Vagina (tissue), 2 donors: ENCODE measurements around the gene DPYSL5. TPM values are rescaled to one million over a fixed set of nuclear protein-coding genes. Genes with fewer than 3 reads are reported as not detected.

Source experiments
- DNase-seq, 2 donors: peaks; one replicate each; pipeline ENCODE4 v3.0.0-alpha.2; 2017; ENCODE audit errors: extremely low spot score in 2 of 2
- H3K27ac ChIP-seq: fragments of 200-600 bp; sonication (generic); one replicate; pipeline ENCODE4 v1.5.1; 2019
- H3K27me3 ChIP-seq: fragments of 200-600 bp; sonication (generic); one replicate; pipeline ENCODE4 v1.5.1; 2019
- H3K36me3 ChIP-seq, 2 donors: fragments of 200-600 bp; sonication (generic); one replicate each; pipeline ENCODE4 v1.5.1; 2017 to 2019
- H3K4me1 ChIP-seq: fragments of 200-600 bp; sonication (generic); one replicate; pipeline ENCODE4 v1.5.1; 2019
- H3K4me3 ChIP-seq, 2 donors: fragments of 200-600 bp; sonication (generic); 1 replicate in 1 of 2; 2 replicates in 1 of 2; pipeline ENCODE4 v1.5.1; 2016 to 2019
- H3K9me3 ChIP-seq: fragments of 200-600 bp; sonication (generic); one replicate; pipeline ENCODE4 v1.5.1; 2019
- POLR2A ChIP-seq, 2 donors: fragments of 450-650 bp; IDR thresholded peaks; one replicate each; pipeline ENCODE4 v1.6.1; 2017; ENCODE audit warnings: antibody characterized with exemption in 2 of 2, mild to moderate bottlenecking in 2 of 2, moderate library complexity in 2 of 2
- POLR2AphosphoS5 ChIP-seq, 2 donors: sonication (generic); formaldehyde crosslinking; IDR thresholded peaks; one replicate each; pipeline ENCODE4 v1.9.0; 2017; ENCODE audit warnings: antibody characterized with exemption in 2 of 2, mild to moderate bottlenecking in 2 of 2, low read depth in 1 of 2; ENCODE audit not compliant: insufficient read depth in 1 of 2
- intact Hi-C: fragments of 100-400 bp; cut with DNase I; formaldehyde crosslinking; loops from one replicate; pipeline ENCODE4 v1.15.1; 2023
- total RNA-seq: library from RNA; depleted of rRNA; stranded (reverse); fragments of >200 nt; gene quantifications from one replicate; pipeline ENCODE4 v1.2.3, GENCODE V29; 2016
- TF ChIP-seq, protein P1 (sequence below), 3 experiments: fragments of 450-650 bp in 2 of 3; fragments of 200-600 bp in 1 of 3; sonication (generic) in 1 of 3; IDR thresholded peaks; one replicate each; pipeline ENCODE4 v1.5.1; 2017 to 2019; ENCODE audit warnings: antibody characterized with exemption in 3 of 3, mild to moderate bottlenecking in 2 of 3, moderate library complexity in 2 of 3

The DPYSL5 gene
- total RNA-seq, 1 donor from 2014 or later = 0.74 TPM

DNA sequence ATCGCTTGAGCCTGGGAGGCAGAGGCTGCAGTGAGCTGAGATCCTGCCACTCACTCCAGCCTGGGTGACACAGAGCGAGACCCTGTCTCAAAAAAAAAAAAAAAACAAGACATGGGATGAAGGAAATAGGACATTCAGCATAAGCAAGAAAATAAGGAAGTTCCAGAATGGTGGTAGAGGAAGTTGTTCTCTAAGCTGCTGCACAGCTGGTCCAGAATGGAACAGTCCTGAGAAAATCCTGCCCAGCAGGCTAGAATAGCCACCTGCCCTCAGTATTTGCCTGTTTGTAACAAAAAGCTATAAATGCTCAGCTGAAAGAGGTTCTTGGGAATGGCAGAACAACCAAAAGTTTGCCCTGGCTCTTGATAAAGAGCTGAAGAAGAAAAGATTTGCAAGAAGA, 111.4 kb downstream of the DPYSL5 start:
- Histone ChIP-seq H3K27ac (no peak overlapping the region), H3K27me3 (no peaks in the 10 kb centered on the region), H3K9me3 (no peaks in the 10 kb centered on the region), H3K36me3 (no peaks in the 10 kb centered on the region), H3K4me3 (no peak overlapping the region), H3K4me1 (no peaks in the 10 kb centered on the region)
- no peak for DNase-seq
- TF ChIP-seq POLR2A (IDR thresholded peaks at IDR 0.05) = no peak
- no peak for TF ChIP-seq POLR2AphosphoS5 (IDR thresholded peaks at IDR 0.05; ENCODE audit: insufficient read depth in 1 of 2, low read depth in 1 of 2)
- TF ChIP-seq, protein P1, sequence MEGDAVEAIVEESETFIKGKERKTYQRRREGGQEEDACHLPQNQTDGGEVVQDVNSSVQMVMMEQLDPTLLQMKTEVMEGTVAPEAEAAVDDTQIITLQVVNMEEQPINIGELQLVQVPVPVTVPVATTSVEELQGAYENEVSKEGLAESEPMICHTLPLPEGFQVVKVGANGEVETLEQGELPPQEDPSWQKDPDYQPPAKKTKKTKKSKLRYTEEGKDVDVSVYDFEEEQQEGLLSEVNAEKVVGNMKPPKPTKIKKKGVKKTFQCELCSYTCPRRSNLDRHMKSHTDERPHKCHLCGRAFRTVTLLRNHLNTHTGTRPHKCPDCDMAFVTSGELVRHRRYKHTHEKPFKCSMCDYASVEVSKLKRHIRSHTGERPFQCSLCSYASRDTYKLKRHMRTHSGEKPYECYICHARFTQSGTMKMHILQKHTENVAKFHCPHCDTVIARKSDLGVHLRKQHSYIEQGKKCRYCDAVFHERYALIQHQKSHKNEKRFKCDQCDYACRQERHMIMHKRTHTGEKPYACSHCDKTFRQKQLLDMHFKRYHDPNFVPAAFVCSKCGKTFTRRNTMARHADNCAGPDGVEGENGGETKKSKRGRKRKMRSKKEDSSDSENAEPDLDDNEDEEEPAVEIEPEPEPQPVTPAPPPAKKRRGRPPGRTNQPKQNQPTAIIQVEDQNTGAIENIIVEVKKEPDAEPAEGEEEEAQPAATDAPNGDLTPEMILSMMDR (IDR thresholded peaks at IDR 0.05) = no peak
- intact Hi-C loops = no loop called here

DNA sequence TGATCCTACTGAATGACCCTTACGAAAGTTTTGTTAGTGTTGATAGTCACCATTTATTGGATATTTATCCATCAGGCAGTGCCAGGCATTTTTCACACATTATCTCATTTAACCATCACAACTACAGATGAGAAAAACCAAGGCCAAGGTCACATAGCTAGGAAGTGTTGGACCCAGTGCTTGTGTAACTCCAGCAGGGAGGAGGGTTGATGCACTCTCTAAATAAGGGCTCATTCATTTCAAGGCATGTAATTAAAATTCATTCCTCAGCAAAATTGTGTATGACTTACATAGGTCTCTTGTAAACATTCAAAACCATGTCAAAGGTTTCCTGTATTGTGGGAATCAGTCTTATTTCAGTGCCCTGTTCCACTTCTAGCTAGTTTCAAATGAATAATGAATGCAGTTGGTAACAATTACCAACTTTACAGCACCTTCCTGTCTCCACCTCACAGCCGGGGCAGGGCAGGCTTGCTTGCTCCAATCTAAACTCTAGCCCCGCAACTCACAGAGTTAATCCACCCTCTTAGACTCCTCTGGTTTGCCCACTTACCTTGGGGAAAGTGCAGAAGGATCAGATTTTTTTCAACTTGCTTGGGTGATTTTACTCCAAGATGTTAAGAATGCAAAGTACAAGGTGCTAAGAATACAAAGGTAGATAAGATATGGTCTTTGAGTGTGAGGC, 116.7 kb downstream of the DPYSL5 start:
- Histone ChIP-seq H3K27ac (no peak overlapping the region), H3K4me1 (no peaks in the 10 kb centered on the region), H3K9me3 (no peaks in the 10 kb centered on the region), H3K27me3 (no peaks in the 10 kb centered on the region), H3K36me3 (no peaks in the 10 kb centered on the region), H3K4me3 (no peak overlapping the region)
- intact Hi-C loops = loop anchor here (2.0 to 5.0 kb wide), 2 partner anchors 54 to 123 kb away; partner anchors contain the start of gene KHK
- DNase-seq = no peak
- TF ChIP-seq, protein P1 (IDR thresholded peaks at IDR 0.05) = no peak
- TF ChIP-seq POLR2A (IDR thresholded peaks at IDR 0.05) = no peak
- TF ChIP-seq POLR2AphosphoS5 (IDR thresholded peaks at IDR 0.05; ENCODE audit: insufficient read depth in 1 of 2, low read depth in 1 of 2) = no peak

DNA sequence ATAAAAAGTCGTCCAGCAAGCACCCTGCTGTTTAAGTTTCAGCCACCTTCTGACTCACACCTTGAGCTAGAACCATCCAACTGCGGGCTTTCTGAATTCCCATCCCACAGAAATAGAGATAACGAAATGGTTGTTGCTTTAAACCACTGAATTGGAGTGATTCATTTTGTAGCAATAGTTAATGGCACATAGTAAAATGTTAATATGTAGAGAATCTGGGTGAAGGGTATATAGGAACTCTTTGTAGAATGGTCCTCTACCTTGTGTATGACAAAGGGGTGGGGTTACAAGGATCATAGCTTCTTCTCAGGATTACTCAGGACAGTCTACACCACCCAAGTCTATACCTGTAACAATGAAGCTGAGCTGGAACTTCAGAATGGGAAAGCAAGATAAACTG, 120.1 kb downstream of the DPYSL5 start:
- peaks cover 22% of the 10 kb centered on the region for H3K4me1 ChIP-seq
- no peak overlapping the region for H3K4me3 ChIP-seq
- H3K9me3 ChIP-seq = no peaks in the 10 kb centered on the region
- no peak for TF ChIP-seq POLR2A (IDR thresholded peaks at IDR 0.05)
- TF ChIP-seq POLR2AphosphoS5 (IDR thresholded peaks at IDR 0.05; ENCODE audit: insufficient read depth in 1 of 2, low read depth in 1 of 2) = no peak
- TF ChIP-seq, protein P1 (IDR thresholded peaks at IDR 0.05) = no peak
- no peaks in the 10 kb centered on the region for H3K36me3 ChIP-seq
- no peak overlapping the region for H3K27ac ChIP-seq
- H3K27me3 ChIP-seq = no peaks in the 10 kb centered on the region
- intact Hi-C loops = no loop called here
- no peak for DNase-seq

DNA sequence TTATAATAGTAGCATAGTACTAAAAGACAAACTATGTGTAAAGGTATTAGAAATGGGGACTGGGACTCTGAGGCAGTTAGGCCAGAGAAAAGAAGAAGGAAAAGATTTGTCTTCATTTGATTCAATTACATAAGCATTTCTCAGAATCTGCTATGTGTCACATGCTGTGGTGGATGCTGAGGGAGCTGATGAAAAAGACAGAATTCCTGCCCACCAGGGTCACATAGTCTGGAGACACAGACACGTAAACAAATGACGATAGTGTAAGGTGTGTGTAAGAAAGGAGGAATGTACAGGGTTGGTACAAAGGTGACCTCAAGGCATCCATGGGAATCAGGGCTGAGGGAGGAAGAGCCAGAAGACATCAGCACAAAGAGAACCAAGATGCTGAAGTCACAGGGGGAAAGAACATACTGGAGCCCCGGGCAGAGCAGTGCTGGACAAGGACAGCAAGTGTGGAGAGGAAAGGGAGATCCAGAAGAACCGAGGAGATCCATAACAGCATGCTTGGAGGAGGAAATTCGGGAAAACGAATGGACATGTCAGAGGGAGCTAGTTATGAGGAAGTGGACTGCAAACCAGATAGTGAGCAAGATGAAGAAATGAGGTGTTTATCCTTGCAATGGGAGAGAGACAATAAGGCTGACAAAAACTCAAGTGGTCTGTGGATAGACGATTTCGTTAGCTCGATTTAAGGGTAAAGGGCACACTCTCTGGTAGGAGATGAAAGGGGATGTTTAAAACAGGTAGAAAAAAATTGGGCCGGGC, 121.3 kb downstream of the DPYSL5 start:
- Histone ChIP-seq H3K27ac (no peak overlapping the region), H3K4me3 (no peak overlapping the region), H3K36me3 (no peaks in the 10 kb centered on the region), H3K27me3 (no peaks in the 10 kb centered on the region), H3K4me1 (peaks cover 22% of the 10 kb centered on the region), H3K9me3 (no peaks in the 10 kb centered on the region)
- intact Hi-C loops = no loop called here
- TF ChIP-seq, protein P1 (IDR thresholded peaks at IDR 0.05) = no peak
- TF ChIP-seq POLR2A (IDR thresholded peaks at IDR 0.05) = no peak
- TF ChIP-seq POLR2AphosphoS5 (IDR thresholded peaks at IDR 0.05; ENCODE audit: insufficient read depth in 1 of 2, low read depth in 1 of 2) = no peak
- no peak for DNase-seq
